SHP77 (cell line): ENCODE measurements around the gene OGFR.

ENCODE experiments used
- DNase-seq, 2 experiments: peaks; one replicate each; lab custom pipeline; 2025; lab: John Stamatoyannopoulos, UW

OGFR gene

DNA sequence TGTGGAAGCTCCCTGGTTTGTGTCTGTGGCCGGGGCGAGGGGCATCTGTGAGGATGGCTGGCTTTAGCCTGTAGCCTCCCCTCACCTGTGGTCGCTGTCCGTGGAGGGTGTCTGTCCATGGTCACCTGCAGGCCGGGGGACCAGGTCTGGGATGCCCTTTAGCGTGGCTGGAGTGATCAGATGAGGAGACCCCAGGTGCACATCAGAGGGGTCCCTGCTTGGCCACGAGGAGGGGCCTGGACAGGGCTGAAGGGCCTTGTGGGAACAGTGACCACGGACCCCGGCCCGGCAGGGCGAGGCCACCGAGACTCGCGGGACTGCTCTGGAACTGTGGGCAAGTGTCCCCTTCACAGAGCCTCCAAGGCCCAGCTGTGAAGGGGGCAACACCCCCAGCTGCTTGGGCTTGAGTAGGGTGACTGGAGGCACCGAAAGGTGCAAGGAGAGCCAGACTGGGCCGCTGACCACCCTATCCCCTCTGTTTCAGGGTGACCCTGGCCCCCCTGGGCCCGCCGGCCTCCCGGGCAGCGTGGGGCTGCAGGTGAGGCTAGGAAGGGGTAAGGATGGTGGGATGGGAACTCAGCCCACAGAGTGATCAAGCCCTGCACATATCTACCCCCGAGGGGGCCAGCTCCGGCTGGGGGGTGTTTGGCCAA lies 20.8 kb downstream of the OGFR start:
- no peak for DNase-seq

DNA sequence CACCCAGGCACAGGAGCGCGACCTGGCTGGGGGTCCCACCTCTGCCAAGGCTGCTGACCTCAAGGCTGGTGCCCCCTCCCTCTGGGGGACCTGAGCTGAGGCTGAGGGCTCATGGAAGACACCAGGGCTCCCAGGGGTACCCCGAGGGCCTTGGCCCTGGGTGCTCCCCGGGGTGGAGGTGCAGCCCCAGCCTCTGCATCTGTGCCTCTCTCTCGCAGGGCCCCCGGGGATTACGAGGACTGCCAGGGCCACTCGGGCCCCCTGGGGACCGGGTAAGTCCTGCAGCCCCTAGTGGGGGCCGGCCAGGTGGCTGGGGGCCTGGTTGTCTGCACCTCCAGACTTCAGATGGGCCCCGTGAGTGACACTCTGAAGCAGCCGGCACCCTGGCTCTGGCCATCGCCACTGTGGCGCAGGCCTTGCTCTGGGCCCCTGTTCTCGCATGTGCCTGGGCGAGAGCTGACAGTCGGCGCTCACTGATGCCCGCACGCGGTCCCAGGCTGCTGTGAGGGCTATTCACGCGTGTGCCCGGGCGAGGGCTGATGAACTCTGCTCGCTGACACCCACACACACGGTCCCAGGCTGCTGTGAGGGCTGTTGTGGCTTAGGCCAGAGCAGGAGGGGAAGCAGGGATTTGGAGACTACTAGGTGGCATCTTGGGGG lies 21.5 kb downstream of the OGFR start:
- DNase-seq: no peak

DNA sequence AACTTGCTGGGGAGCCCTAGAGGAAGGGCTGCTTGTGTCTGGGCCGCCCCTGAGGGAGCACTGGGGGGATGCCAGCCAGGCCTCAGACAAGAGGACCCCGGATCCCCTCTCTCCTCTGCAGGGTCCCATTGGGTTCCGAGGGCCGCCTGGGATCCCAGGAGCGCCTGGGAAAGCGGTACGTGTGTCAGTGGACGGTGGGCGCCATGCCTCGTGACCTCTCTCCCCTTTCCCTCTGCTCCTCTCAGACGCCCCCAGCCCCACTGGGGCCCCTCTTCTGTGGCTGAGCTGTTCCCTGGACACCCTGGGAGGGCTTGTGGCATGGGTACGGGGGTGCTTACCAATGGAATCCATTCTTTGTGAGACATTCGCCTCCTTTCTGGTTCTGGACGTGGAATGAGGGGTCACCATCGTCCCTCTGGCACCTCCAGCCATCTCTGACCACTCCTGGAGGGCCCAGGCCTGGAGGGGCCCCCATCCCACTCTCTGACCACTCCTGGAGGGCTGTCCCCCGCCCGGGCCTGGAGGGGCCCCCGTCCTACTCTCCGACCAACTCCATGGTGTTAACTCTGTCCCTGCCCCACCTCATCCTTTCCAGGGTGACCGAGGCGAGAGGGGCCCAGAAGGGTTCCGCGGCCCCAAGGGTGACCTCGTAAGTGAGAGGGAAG lies 22.1 kb downstream of the OGFR start:
- no peak for DNase-seq

DNA sequence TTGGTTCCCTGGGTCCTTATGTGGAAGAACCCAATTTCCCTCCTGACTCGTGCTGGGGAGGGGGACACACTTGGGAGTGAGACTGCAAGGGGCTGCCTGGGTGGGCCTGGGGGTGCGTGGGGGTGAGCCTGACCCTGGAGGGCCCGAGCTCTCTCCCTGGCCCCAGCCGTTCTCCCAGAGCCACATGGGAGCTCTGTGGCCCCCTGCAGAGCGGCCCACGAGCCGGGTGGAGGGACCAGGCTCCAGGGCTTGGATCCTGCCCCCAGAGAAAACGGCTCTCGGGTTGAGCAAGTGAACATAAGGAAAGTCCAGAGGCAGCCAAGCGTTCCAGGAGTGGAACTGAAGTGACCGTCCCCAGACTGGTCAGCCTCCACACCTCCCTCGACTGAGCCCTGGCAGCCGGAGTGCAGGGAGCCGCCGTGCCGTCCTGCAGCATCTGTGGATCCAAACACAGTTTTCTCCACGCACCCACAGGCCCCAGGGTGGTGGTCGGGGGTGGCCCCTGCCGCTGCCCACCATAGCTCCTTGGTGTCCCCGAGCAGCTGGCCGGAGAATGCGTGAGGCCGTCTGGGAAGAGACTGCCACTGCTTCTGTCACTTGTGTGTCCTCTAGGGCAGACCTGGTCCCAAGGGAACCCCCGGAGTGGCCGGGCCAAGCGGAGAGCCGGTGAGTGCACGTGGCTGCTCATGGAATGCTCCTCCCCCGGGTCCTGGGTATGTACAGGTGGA lies 22.8 kb downstream of the OGFR start:
- DNase-seq: no peak

DNA sequence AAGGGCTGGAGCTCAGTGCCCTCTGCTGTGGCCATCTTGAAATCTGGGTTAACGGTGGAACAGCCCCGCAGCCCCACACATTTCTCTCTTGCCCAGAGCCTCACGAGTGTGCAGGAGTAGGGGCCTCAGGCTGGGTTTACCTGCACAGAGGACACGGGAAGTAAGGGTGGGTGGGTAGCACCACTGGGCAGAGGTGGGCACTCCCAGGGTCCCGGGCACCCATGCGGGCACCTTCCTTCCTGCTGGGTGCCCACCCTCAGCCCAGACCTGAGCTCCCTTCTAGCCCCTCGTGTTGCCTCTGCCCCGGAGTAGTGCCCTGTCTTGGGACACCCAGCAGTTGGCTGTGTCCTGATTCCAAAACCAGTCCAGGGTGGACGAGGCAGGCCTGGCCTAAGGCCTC lies 23.4 kb downstream of the OGFR start:
- no peak for DNase-seq

DNA sequence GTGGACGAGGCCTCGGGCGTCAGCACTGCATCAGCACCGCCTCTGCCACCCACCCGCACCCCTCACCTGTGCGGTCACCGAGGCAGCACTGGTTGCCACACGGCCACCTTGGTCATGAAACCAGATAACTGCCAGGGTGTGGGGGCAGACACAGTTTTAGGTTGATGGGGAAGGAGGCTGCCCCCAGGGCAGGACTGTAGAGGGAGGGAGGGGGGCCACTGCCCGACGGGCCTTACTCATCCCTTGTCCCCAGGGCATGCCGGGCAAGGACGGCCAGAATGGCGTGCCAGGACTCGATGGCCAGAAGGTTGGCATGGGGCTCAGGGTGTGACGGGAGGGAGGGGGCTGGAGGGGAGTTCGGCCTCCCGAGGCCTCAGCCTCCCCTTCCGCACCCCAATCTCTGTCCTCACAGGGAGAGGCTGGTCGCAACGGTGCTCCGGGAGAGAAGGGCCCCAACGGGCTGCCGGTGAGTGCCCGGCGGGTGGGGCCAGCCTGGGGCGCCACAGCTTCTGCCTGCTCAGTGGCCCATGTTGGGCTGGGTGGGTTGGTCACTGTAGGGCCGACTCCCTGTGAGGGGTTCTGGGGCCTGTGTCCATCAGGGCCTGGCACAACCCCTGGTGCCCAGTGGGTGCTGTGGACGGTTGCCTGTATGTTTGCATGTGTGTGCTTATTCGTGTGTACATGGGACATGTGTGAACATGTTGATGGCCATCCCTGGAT lies 24.0 kb downstream of the OGFR start:
- no peak for DNase-seq

DNA sequence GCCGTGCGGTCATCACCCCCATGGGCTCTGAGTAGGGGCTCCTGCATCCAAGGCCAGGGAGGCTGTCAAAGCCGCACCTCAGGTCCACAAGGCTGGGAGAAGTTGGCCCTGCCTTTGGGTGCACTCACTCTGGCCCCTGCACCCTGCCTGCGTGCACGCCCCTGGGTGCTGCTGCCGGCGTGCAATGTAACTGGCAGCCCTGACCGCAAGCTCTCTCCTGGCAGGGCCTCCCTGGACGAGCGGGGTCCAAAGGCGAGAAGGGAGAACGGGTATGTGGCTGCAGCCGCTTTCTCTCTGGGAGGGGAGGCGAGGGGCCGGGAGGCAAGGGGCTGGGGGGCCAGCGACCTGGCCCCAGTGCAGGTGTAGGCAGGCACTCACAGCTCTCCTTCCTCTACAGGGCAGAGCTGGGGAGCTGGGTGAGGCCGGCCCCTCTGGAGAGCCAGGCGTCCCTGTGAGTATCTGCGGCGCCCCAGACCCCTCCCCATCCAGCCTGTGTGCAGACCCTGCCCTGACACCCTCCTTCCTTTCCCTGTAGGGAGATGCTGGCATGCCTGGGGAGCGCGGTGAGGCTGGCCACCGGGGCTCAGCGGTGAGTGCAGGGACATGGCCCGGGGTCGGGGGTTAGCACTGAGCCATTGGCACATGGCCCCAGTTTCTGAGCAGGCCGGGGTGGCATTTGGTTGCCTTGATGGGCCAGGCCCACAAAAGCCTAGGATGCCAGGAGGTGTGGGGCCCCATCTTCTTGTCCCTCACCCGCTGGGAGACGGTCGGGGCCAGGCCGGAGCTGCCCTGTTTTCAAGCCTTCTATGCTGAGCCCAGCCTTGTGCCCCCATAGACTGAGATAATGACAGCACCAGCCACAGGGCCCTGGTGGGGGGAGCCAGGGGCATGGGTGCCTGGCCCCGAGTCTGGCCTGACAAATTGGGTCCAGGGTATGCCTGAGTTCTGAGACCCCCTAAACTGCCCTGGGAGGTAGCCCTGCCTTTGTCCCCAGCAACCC lies 24.9 kb downstream of the OGFR start:
- no peak for DNase-seq

DNA sequence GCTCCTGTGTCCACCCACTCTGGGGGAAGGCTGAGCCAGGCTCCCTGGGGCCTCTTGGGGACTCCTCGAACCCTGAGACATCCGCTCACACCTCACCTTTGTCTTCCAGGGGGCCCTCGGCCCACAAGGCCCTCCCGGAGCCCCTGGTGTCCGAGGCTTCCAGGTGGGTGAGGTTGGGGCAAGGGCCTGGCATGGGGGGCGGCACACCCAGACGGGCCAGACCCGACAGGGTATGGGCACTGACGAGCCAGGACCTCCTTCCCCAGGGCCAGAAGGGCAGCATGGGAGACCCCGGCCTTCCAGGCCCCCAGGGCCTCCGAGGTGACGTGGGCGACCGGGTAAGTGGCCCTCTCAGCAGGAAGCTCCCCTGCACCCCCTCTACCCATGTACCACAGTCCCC lies 25.6 kb downstream of the OGFR start:
- DNase-seq: no peak

DNA sequence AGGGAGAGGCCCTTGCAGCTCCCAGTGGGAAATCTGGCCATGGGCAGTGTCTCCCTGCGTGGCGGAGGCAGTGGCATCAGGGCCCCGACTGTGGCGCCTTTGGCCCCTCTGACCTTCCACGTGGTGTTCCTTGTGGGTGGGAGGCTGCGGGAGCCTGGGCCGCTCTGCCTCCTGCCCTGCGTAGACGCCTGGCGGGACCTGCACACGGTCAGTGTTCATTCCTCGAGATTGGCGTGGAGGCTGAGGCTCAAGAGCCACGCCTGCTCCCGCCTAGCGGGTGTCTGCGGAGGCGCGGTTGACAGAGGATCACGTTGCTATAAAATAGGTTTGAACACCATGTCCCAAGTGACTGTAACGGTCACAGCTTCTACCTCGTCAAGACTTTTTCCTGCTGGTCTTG lies 26.2 kb downstream of the OGFR start:
- DNase-seq: no peak

DNA sequence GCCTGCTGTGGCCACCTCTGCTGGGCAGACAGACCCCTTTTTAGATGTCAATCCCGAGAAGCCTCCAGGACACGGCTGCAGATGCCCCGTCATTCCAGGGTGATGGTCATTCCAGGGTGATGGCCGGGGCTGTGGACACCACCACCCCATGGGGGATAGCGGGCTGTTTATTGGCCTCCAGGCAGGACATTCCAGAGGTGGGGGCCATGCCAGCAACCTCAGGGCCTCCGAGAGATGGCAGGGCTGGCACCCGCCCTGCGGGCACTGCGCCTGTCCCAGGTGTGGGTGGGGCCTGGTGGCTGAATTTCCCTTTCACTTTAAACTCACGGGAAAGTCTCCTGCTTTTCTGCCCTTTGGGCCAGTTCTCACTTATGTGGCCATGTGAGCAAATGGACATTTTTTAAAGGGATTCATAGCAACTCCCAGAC lies 26.7 kb downstream of the OGFR start:
- DNase-seq: no peak

DNA sequence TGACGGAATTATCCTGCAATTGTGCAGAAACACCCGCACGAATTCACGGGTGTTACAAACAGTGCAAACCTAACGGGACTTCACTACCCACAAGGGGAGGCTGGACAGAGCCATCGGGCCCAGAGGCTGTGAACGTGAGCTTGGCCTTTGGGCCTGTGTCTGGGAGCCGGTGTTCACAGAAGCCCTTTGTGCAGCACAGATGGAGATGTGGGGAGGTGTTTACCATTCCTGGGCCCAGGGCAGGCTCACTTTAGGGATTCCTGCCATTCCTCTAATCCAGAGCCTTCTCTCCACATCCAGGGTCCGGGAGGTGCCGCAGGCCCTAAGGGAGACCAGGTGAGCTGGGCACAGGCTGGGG lies 27.2 kb downstream of the OGFR start:
- no peak for DNase-seq

DNA sequence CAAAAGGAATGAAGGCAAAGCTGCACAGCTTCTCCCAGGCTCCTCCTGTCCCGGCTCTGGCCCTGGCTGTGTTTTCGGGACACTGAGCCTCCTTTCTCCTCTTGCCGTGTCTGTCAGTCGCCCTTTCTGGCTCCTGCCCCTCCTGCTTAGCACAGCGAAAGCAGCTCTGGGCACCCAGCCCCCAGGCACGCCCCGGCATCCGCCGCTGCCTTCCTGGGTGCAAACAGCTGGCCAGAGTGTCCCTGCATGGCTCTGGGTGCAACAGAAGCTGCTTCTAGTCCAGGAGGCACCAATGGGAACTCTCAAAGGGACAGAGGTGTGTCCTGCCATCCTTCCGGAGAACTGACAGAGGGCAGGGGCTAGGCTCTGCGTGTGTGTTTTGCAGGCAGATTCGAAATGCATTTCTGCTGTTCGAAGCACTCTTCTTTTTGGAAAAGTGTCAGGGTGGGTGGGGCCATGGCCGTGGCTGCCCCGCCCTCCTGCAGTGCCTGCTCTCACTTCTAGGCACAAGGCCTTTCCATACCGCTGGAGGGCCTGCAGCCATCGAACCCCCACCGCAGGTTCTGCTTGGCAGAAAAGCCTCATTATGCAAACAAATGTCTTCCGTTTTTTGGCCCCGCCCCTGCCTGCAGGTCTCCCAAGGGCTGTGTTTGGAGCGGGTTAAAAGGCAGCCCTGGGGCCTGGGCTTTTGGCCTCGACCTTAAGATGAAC lies 27.7 kb downstream of the OGFR start:
- peak; percentile 60 to 66 for DNase-seq

DNA sequence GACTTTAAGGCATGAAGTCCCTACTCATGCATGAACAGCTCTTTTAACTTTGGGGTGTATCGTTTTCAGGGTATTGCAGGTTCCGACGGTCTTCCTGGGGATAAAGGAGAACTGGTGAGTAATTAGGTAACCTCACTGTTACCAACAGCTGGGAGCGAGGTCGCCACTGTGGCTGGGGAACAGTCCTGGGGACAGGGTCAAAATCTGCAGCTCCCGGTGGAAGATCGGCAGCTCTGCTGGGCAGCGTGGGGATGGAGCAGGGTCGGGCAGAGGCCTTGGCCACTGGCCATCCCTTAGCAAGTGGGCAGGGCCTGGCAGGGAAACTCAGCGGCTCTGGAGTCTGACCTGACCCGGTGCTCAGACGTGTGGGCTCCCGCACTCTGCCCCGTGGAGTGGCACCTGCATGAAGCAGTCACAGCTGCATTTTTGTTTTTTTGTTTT lies 28.3 kb downstream of the OGFR start:
- peak in 1 of 2 experiments; percentile 32 for DNase-seq

DNA sequence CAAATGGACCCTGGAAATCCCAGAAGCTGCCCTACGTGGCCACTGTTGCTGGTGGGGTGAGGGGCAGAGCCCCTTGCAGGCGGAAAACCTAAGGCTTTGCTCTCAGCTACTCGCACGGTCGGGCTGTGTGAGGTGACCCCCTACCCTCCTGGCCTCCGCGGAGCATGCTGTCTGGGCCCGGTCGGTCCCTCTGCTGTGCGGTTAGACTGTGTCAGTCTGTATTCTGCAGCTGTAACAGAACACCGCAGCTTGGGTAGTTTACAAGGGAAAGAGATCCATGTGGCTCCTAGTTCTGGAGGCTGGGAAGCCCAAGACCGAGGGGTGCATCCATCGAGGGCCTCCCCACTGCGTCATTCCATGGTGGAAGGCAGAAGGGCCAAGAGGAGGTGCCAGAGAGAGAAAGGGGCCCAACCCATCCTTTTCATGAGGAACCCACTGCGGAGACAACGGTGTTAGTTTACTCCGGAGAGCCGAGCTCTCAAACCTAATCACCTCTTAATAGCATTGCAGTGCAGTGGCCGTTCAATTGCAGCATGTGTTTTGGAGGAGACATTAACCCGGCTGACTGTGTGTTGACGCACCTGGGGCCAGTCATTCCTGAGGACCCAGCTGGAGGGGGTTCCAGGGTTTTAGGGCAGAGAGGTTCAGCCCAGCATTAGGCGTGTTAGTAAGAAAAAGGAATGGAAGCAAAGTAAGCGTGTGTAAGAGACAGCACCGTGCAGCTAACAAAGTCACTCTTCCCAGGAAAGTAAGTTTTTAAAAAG lies 30.5 kb downstream of the OGFR start:
- peak in 1 of 2 experiments; percentile 25 for DNase-seq

DNA sequence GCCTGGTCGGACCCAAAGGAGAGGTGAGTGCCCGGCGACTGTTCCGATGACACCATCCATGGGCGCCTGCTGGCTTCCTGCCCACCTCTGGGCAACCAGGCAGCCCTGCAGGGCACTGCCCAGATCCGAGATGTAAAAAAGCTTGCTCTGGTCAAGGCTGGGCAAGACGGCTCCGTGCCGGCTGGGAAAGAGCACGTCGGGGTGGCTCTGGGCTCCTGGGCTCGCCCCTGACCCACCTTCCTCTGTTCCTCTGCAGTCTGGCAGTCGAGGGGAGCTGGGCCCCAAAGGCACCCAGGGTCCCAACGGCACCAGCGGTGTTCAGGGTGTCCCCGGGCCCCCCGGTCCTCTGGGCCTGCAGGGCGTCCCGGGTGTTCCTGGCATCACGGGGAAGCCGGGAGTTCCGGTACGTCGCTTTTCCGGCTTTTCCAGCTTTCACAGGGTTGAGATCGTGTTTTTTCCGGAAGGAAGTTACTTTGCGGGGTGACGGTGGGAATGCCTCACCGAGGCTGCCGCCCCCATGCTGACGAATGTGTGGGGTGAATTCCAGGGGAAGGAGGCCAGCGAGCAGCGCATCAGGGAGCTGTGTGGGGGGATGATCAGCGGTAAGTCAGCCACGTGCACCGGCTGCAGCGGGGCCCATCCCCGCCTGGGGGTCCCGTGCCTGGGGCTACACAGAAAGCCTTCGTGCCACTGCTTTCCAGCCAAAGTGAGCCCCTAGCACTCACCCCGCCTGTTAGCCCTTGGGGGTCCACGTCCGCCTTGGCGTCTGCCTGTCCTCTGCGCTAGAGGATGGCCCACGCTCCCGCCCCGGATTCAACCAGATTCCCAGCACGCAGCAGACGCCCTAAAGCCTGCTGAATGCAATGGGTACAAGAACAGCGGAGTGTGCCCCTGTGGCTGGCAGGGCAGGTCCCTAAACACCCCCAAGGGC lies 31.6 kb downstream of the OGFR start:
- no peak for DNase-seq

DNA sequence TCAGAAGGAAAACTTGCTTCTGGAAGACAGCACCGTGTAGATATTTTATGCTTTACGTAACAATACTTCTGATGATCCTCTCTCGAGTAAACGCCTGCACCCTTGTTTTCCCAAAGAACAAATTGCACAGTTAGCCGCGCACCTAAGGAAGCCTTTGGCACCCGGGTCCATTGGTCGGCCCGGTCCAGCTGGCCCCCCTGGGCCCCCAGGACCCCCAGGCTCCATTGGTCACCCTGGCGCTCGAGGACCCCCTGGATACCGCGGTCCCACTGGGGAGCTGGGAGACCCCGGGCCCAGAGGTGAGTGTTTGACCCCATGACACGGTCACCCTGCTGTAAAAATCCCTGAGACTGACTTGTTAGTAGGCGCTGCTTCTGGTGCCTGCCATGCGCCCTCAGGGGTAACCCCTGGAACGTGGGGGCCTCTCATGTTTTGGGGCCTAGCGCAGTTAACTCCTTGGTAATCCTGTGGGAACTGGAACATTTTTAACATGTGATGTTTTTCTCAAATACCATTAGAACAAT lies 32.4 kb downstream of the OGFR start:
- no peak for DNase-seq

DNA sequence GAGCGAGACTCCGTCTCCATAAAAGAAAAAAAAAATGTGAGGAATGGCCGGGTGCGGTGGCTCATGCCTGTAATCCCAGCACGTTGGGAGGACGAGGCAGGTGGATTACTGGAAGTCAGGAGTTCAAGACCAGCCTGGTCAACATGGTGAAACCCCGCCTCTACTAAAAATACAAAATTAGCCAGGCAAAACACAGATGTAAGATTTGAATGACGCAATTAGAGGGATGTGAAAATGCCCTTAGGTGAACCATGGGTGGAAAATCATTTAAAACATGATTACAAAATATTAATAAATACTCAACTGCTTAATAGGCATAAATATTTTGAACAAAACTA lies 33.1 kb downstream of the OGFR start:
- DNase-seq: no peak
